GM23338 (cell line): ENCODE measurements around the gene RUVBL2. TPM values are rescaled to one million over a fixed set of nuclear protein-coding genes. Genes with fewer than 3 reads are reported as not detected.

ENCODE experiments used
- ATAC-seq: fragments of 200-7000 bp; cut with Tn5 transposase; 3 replicates; pipeline ENCODE4 v1.9.1; 2020
- DNase-seq: peaks from one replicate; pipeline ENCODE4 v3.0.0-alpha.2; 2015; ENCODE audit warnings: low spot score
- H2AFZ ChIP-seq: fragments of 200-600 bp; sonication (generic); 2 replicates; pipeline ENCODE4 v1.8.0; 2016; ENCODE audit warnings: antibody characterized with exemption, mild to moderate bottlenecking, moderate library complexity
- H3F3A ChIP-seq: fragments of 200-600 bp; sonication (generic); replicated peaks from 2 replicates; pipeline ENCODE4 v1.8.0; 2017; ENCODE audit warnings: antibody characterized with exemption, mixed run types, low read depth
- H3K27ac ChIP-seq: fragments of 200-600 bp; sonication (generic); 2 replicates; pipeline ENCODE4 v1.6.1; 2016; ENCODE audit warnings: low read depth
- H3K27me3 ChIP-seq: fragments of 200-600 bp; sonication (generic); 2 replicates; pipeline ENCODE4 v1.8.0; 2016; ENCODE audit warnings: mild to moderate bottlenecking, mixed run types, moderate library complexity; ENCODE audit not compliant: insufficient read depth
- H3K36me3 ChIP-seq: fragments of 200-600 bp; sonication (generic); 2 replicates; pipeline ENCODE4 v1.8.0; 2016; ENCODE audit warnings: mild to moderate bottlenecking; ENCODE audit not compliant: insufficient read depth
- H3K4me1 ChIP-seq: fragments of 200-600 bp; sonication (generic); 2 replicates; pipeline ENCODE4 v1.8.0; 2016; ENCODE audit warnings: mild to moderate bottlenecking, moderate library complexity; ENCODE audit not compliant: insufficient read depth
- H3K4me2 ChIP-seq: fragments of 200-600 bp; sonication (generic); 2 replicates; pipeline ENCODE4 v1.7.1; 2017; ENCODE audit warnings: mixed run types
- H3K4me3 ChIP-seq: fragments of 200-600 bp; sonication (generic); 2 replicates; pipeline ENCODE4 v1.6.1; 2016; ENCODE audit warnings: mixed run types
- H3K79me2 ChIP-seq: fragments of 200-600 bp; sonication (generic); replicated peaks from 2 replicates; pipeline ENCODE4 v1.8.0; 2017; ENCODE audit warnings: mild to moderate bottlenecking; ENCODE audit not compliant: insufficient read depth
- H3K9me2 ChIP-seq: fragments of 200-600 bp; sonication (generic); 2 replicates; pipeline ENCODE4 v1.8.0; 2017; ENCODE audit not compliant: insufficient read depth
- H4K20me1 ChIP-seq: fragments of 200-600 bp; sonication (generic); replicated peaks from 2 replicates; pipeline ENCODE4 v1.8.0; 2017; ENCODE audit warnings: mild to moderate bottlenecking; ENCODE audit not compliant: insufficient read depth
- H3K27ac Mint-ChIP-seq: 2 replicates; pipeline ENCODE4 v1.8.0; 2020; ENCODE audit warnings: inconsistent platforms, mild to moderate bottlenecking, moderate library complexity, mixed read lengths
- H3K27me3 Mint-ChIP-seq: 3 replicates; pipeline ENCODE4 v1.8.0; 2022; ENCODE audit warnings: low read depth, mild to moderate bottlenecking, moderate library complexity, mixed read lengths, inconsistent platforms; ENCODE audit not compliant: insufficient read depth, poor library complexity
- H3K36me3 Mint-ChIP-seq: 3 replicates; pipeline ENCODE4 v1.8.0; 2021; ENCODE audit warnings: low read depth, mild to moderate bottlenecking, inconsistent platforms, moderate library complexity, mixed read lengths
- H3K4me1 Mint-ChIP-seq: 3 replicates; pipeline ENCODE4 v1.8.0; 2020; ENCODE audit warnings: mild to moderate bottlenecking, inconsistent platforms, mixed read lengths
- H3K4me3 Mint-ChIP-seq: 3 replicates; pipeline ENCODE4 v1.8.0; 2021; ENCODE audit warnings: moderate library complexity, mild to moderate bottlenecking, inconsistent platforms, mixed read lengths
- H3K9me3 Mint-ChIP-seq: 3 replicates; pipeline ENCODE4 v1.8.0; 2020; ENCODE audit warnings: moderate library complexity, mild to moderate bottlenecking, inconsistent platforms, mixed read lengths
- CREB1 ChIP-seq: fragments of 250-450 bp; sonication (Bioruptor Pico); IDR thresholded peaks from 2 replicates; pipeline ENCODE4 v1.5.0; 2020; ENCODE audit warnings: low read depth, mild to moderate bottlenecking, moderate library complexity
- CTCF ChIP-seq, 2 experiments: fragments of 200-600 bp in 1 of 2; sonication (generic) in 1 of 2; conservative IDR thresholded peaks; 2 replicates each; pipeline versions ENCODE4 v1.5.1 to v1.6.1; 2016 to 2017; ENCODE audit warnings: antibody characterized with exemption in 2 of 2, low read depth in 2 of 2, mild to moderate bottlenecking in 2 of 2, moderate library complexity in 1 of 2
- ETS1 ChIP-seq: IDR thresholded peaks from 2 replicates; pipeline ENCODE4 v1.6.1; 2016; ENCODE audit warnings: antibody characterized with exemption
- EZH2 ChIP-seq: fragments of 200-600 bp; sonication (generic); IDR thresholded peaks from one replicate; pipeline ENCODE4 v1.8.0; 2017; ENCODE audit warnings: antibody characterized with exemption, mild to moderate bottlenecking, low read depth; ENCODE audit not compliant: unreplicated experiment
- EZH2phosphoT487 ChIP-seq: fragments of 200-600 bp; sonication (generic); IDR thresholded peaks from one replicate; pipeline ENCODE4 v1.8.1; 2018; ENCODE audit warnings: antibody characterized with exemption; ENCODE audit not compliant: unreplicated experiment
- JUNB ChIP-seq: IDR thresholded peaks from one replicate; pipeline ENCODE4 v1.6.1; 2016; ENCODE audit warnings: antibody characterized with exemption; ENCODE audit not compliant: unreplicated experiment
- NANOG ChIP-seq: IDR thresholded peaks from 2 replicates; pipeline ENCODE4 v1.6.1; 2016; ENCODE audit warnings: antibody characterized with exemption, borderline replicate concordance
- POLR2AphosphoS5 ChIP-seq: IDR thresholded peaks from 2 replicates; pipeline ENCODE4 v1.6.1; 2016; ENCODE audit warnings: antibody characterized with exemption, low read depth
- REST ChIP-seq: IDR thresholded peaks from one replicate; pipeline ENCODE4 v1.6.1; 2018; ENCODE audit warnings: antibody characterized with exemption; ENCODE audit not compliant: unreplicated experiment
- STAT1 ChIP-seq: IDR thresholded peaks from one replicate; pipeline ENCODE4 v1.6.1; 2016; ENCODE audit warnings: antibody characterized with exemption; ENCODE audit not compliant: unreplicated experiment
- ZNF114 ChIP-seq: fragments of 250-450 bp; sonication (Bioruptor Pico); IDR thresholded peaks from 2 replicates; pipeline ENCODE4 v1.5.0; 2020; ENCODE audit warnings: mild to moderate bottlenecking, moderate library complexity
- ZNF331 ChIP-seq: fragments of 250-450 bp; sonication (Bioruptor Pico); IDR thresholded peaks from 2 replicates; pipeline ENCODE4 v1.5.0; 2020; ENCODE audit warnings: low read depth, mild to moderate bottlenecking, moderate library complexity
- ZNF462 ChIP-seq: fragments of 250-450 bp; sonication (Bioruptor Pico); IDR thresholded peaks from 2 replicates; pipeline ENCODE4 v1.5.0; 2020; ENCODE audit warnings: mild to moderate bottlenecking, moderate library complexity
- polyA plus RNA-seq: library from polyadenylated mRNA; unstranded; fragments of >200 nt; fragmentation: Nextera tagmentation; extraction: Ambion mirVana; gene quantifications from 2 replicates; pipeline ENCODE4 v1.2.1, GENCODE V29; 2016
- total RNA-seq: library from RNA; depleted of rRNA; stranded (reverse); fragments of >200 nt; shearing (Covaris generic); gene quantifications from 2 replicates; pipeline ENCODE4 v1.2.3, GENCODE V29; 2014

RUVBL2 gene
- total and polyA plus RNA-seq, 2 experiments from 2014 or later: 196 to 252 TPM

GRCh38 chr19:48977061-48977460 is 16.6 kb upstream of the RUVBL2 start:
- DNase-seq: no peak
- Histone ChIP-seq H2AFZ (no peak overlapping the region), H3K36me3 (peaks cover 4% of the 10 kb centered on the region; the same call in 1 of the 2 replicates), H3K27me3 (no peaks in the 10 kb centered on the region), H3K27ac (no peak overlapping the region), H3K4me1 (no peaks in the 10 kb centered on the region), H4K20me1 (no peaks in the 10 kb centered on the region), H3K4me2 (no peak overlapping the region), H3K4me3 (no peak overlapping the region), H3F3A (0 out of 2 replicates have a peak, but pooled peaks cover 2% of the 10 kb centered on the region), H3K9me2 (no peaks in the 10 kb centered on the region), H3K79me2 (no peaks in the 10 kb centered on the region)
- H3K27ac Mint-ChIP-seq: no peak overlapping the region
- peaks cover 41% of the 10 kb centered on the region for H3K36me3 Mint-ChIP-seq
- no peak for ATAC-seq
- H3K27me3 Mint-ChIP-seq: peaks cover 7% of the 10 kb centered on the region
- no peak overlapping the region for H3K4me3 Mint-ChIP-seq
- no peaks in the 10 kb centered on the region for H3K4me1 Mint-ChIP-seq
- TF ChIP-seq REST: no peak
- no peak for TF ChIP-seq CTCF (conservative IDR thresholded peaks at IDR 0.05; ENCODE audit: low read depth in 2 of 2)
- no peak for TF ChIP-seq ZNF462 (CRISPR knock-in tag)
- no peak for TF ChIP-seq EZH2phosphoT487
- TF ChIP-seq JUNB: no peak
- no peak for TF ChIP-seq POLR2AphosphoS5
- no peak for TF ChIP-seq ZNF331
- no peak for TF ChIP-seq ETS1
- no peak for TF ChIP-seq EZH2
- no peak for TF ChIP-seq STAT1
- no peak for TF ChIP-seq ZNF114
- TF ChIP-seq NANOG: no peak
- no peak for TF ChIP-seq CREB1 (CRISPR knock-in tag)
- no peaks in the 10 kb centered on the region for H3K9me3 Mint-ChIP-seq
